Heart left ventricle (tissue), 13 donors: ENCODE measurements around the gene SCFD2.
"Not testable (repeated sequence)": the region's sequence is repeated elsewhere in the genome, so short reads cannot be mapped to it uniquely, and the experiment has no call there.

ENCODE experiments used
- POLR2A ChIP-seq, 2 donors: fragments of 450-650 bp; IDR thresholded peaks; one replicate each; pipeline ENCODE4 v1.6.1; 2017; ENCODE audit warnings: antibody characterized with exemption in 2 of 2, mild to moderate bottlenecking in 2 of 2, moderate library complexity in 2 of 2
- TF ChIP-seq, protein P1 (sequence below), 12 donors: fragments of 200-600 bp; sonication (generic) in 4 of 12; IDR thresholded peaks; one replicate each; pipeline versions ENCODE4 v1.5.0 to v1.8.0; 2018 to 2022; ENCODE audit warnings: antibody characterized with exemption in 12 of 12, mild to moderate bottlenecking in 5 of 12
- donor health status: ischemic (EF 13 %, LVEDD 7.1; RV severe dilation, severe dysfunction).
- donor health status: DM: no; HTN: yes; CAD: no.
- donor health status: DM: no; HTN: no; CAD: no.
- donor health status: ischemic (EF 25% LVEDD 6.9; RV normal size, moderate dysfunction).
- donor health status: ischemic (EF 25% LVEDD 5.7; RV mildly dilated, moderate dysfunction).
- donor health status: ischemic (EF 35%, LVEDD 5.7; RV mildly dilated, moderate dysfunction).
- donor health status: nonischemic (EF 11% LVEDD 7.7; RV severe dilation, severe dysfunction).
- donor health status: DM: yes; HTN: yes; CAD: no.
- donor health status: PGD.
- donor health status: ischemic (EF 29% LVEDD 5.4; RV normal size, mild dysfunction).
- donor health status: nonischemic (EF 23%, LVEDD 6.1; RV moderate dilation, normal function).

DNA sequence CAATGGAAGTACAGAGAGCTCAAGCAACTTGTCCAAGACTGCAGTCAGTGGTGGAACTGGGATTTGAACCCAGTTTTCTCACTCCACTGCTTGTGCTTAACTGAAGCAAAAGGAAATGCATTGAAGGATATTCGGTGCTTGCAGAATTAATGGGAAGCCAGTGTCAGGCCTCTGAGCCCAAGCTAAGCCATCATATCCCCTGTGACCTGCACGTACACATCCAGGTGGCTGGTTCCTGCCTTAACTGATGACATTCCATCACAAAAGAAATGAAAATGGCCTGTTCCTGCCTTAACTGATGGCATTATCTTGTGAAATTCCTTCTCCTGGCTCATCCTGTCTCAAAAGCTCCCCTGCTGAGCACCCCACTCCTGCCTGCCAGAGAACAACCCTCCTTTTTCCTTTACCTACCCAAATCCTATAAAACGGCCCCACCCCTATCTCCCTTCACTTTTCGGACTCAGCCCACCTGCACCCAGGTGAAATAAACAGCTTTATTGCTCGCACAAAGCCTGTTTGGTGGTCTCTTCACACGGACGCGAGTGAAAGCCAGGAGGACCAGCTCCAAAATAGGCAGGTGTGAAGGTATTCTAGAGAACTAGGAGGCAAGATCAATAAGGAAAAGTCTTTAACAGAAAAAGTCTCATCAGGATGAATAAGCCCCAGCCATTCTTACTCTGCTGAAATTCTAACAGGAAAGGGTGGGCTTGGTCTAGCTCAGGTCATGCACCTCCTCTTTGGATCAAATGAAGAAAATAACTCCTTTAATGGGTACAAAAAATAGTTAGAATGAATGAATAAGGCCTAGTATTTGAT lies 531.0 kb downstream of the SCFD2 start:
- TF ChIP-seq POLR2A (IDR thresholded peaks at IDR 0.05), result not testable (repeated sequence)
- TF ChIP-seq, protein P1, sequence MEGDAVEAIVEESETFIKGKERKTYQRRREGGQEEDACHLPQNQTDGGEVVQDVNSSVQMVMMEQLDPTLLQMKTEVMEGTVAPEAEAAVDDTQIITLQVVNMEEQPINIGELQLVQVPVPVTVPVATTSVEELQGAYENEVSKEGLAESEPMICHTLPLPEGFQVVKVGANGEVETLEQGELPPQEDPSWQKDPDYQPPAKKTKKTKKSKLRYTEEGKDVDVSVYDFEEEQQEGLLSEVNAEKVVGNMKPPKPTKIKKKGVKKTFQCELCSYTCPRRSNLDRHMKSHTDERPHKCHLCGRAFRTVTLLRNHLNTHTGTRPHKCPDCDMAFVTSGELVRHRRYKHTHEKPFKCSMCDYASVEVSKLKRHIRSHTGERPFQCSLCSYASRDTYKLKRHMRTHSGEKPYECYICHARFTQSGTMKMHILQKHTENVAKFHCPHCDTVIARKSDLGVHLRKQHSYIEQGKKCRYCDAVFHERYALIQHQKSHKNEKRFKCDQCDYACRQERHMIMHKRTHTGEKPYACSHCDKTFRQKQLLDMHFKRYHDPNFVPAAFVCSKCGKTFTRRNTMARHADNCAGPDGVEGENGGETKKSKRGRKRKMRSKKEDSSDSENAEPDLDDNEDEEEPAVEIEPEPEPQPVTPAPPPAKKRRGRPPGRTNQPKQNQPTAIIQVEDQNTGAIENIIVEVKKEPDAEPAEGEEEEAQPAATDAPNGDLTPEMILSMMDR (IDR thresholded peaks at IDR 0.05), result not testable (repeated sequence)
